ENCODE results near the gene IGLL5.
A peak's percentile ranks its signal among the peaks of the same experiment; 100 is the strongest.
"Not testable (repeated sequence)": the region's sequence is repeated elsewhere in the genome, so short reads cannot be mapped to it uniquely, and the experiment has no call there.

Gene IGLL5

GRCh38 chr22:22884010-22884887 is 3.4 kb upstream of the IGLL5 start:
- DNase-seq (ENCODE audit: low read depth) = peak; percentile 32

- no peak for DNase-seq (ENCODE audit: low read depth)
These were observed 2.5 kb upstream of the IGLL5 start for GRCh38 chr22:22884888-22885840.

GRCh38 chr22:22886546-22886945 is 1.1 kb upstream of the IGLL5 start:
- DNase-seq (ENCODE audit: low read depth) = no peak

- DNase-seq (ENCODE audit: low read depth) = no peak
These were observed 1.1 kb downstream of the IGLL5 start for GRCh38 chr22:22888571-22889353.

GRCh38 chr22:22890085-22890484 is 2.5 kb downstream of the IGLL5 start:
- DNase-seq (ENCODE audit: low read depth) = no peak

DNA sequence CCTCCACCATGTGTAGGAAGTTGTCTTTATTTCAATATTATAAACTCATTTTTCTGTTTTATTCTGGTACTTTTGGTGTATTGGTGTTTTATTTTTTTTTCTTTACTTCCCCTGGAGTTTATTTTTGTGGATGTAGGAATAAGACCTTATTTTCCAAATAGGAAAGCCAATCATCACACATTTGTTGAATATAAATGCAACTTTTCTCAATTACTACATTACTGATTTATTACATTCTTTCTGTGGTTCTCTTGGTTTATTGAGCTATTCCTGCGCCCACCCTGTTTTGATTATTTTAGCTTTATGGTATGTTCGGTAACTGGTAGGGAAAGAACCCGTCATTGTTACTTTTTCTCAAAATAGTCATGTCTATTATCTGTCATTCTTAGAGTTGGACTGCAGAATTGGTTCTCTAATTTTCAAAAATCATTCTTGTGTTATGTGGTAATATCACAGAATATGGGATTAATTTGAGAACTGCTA is 3.6 kb downstream of the IGLL5 start:
- no peak for DNase-seq (ENCODE audit: low read depth)

DNA sequence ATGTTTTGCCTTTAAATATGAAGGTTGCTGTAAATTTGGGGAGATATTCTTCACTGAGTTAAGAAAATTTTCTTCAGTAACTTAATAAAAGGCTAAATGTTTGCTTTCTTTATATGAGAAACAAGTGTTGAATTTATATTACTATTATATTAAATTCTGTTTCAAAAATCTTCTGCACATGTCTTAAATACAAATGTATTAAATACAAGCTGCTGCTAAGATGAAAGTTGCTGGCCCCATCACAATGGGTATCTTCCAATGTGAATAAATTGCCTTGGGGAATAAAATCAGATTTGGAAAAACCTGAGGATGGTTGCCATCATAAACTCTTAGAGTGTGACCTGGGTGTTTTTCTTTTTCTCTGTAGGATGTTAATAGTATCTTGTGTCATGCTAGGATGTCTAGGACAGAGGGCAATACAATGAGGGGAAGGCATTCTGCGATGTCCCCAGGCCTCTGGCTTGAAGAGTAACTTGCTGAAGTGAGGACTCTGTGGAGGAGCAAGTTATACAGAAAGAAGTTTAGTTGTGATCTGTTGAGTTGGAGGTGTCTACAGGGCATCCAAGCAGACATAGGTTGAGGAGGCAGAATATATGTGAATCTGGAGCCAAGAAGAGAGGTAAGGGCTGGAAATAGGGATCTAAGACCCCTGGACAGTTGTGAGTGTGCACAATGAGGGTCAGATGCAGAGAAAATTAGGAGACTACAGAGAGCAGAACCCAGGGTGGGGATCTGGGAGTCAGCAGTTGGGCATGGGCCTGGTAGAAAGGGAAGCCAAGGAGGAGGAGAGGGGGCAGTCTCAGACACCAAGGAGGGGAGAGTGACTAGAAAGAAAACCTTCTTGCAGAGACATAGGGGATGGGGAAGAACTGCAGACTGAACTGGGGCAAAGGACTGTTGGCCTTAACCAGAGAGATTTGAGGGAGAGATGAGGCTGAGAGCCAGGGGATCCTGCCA is 4.8 kb downstream of the IGLL5 start:
- no peak for DNase-seq (ENCODE audit: low read depth)

- DNase-seq (ENCODE audit: low read depth) = no peak
These were observed 5.6 kb downstream of the IGLL5 start for GRCh38 chr22:22893077-22893805.

GRCh38 chr22:22893891-22894739 is 6.5 kb downstream of the IGLL5 start:
- no peak for DNase-seq (ENCODE audit: low read depth)

GRCh38 chr22:22894740-22895731 is 7.4 kb downstream of the IGLL5 start:
- DNase-seq (ENCODE audit: low read depth) = no peak

GRCh38 chr22:22895776-22896445 is 8.3 kb downstream of the IGLL5 start:
- no peak for DNase-seq (ENCODE audit: low read depth)

- DNase-seq (ENCODE audit: low read depth) = no peak
These were observed 9.0 kb downstream of the IGLL5 start for GRCh38 chr22:22896601-22897000.

GRCh38 chr22:22897091-22897490 is 9.5 kb downstream of the IGLL5 start:
- DNase-seq (ENCODE audit: low read depth) = no peak

GRCh38 chr22:22897947-22898346 is 10.3 kb downstream of the IGLL5 start:
- no peak for DNase-seq (ENCODE audit: low read depth)

DNA sequence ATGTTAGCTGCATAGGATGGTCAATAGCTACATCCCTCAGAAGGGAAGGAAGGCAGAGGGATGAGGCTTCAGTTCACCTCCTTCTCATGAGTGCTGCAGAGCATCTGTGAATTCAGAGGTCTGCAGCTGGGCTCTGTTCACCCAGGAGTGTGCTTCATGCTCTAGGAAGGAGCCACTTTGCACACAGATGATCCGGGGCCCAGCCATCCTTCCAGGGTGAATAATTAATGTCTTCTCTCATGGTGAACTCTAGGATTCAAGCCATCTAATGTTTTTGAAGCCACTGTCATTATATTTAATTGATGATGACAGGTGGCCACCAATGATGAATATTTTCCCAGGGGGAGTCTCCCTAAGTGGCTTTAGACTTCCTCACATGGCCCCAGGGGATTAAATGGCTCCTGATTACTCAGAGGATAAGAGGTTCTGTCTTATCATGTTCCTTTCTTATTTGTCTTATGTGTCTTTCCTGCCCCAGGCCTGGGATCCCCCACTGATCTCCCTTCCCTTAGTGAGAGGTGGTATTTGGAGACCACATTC is 10.9 kb downstream of the IGLL5 start:
- DNase-seq (ENCODE audit: low read depth) = not testable (repeated sequence)

- not testable (repeated sequence) for DNase-seq (ENCODE audit: low read depth)
These were observed 11.9 kb downstream of the IGLL5 start for GRCh38 chr22:22899342-22900080.
